HepG2 (cell line): ENCODE measurements around the gene SHC1. TPM values are rescaled to one million over a fixed set of nuclear protein-coding genes. Genes with fewer than 3 reads are reported as not detected.

ENCODE experiments used
- ARID3A ChIP-seq: IDR thresholded peaks from 2 replicates; pipeline ENCODE4 v1.6.1; 2012; ENCODE audit warnings: low read depth, low read length, improper control_type of control experiment
- DNMT1 ChIP-seq: sonication (generic); formaldehyde crosslinking; IDR thresholded peaks from 2 replicates; pipeline ENCODE4 v1.5.1; 2020; ENCODE audit warnings: mild to moderate bottlenecking, missing genetic modification reagents
- ELF1 ChIP-seq: sonication (generic); formaldehyde crosslinking; IDR thresholded peaks from 2 replicates; pipeline ENCODE4 v1.4.0; 2020; ENCODE audit warnings: missing genetic modification reagents
- GATA4 ChIP-seq: sonication (generic); IDR thresholded peaks from 2 replicates; pipeline ENCODE4 v1.6.1; 2016; ENCODE audit warnings: antibody characterized with exemption, low read depth, borderline replicate concordance
- KMT2B ChIP-seq: IDR thresholded peaks from 2 replicates; pipeline ENCODE4 v1.6.1; 2016; ENCODE audit warnings: missing genetic modification reagents, missing compliant biosample characterization
- MAZ ChIP-seq, 2 experiments: sonication (generic) in 1 of 2; formaldehyde crosslinking in 1 of 2; IDR thresholded peaks; 2 replicates each; pipeline versions ENCODE4 v1.5.0 to v1.6.1; 2012 to 2020; ENCODE audit warnings: low read depth in 2 of 2, mild to moderate bottlenecking in 2 of 2, borderline replicate concordance in 1 of 2, improper control_type of control experiment in 1 of 2, low read length in 1 of 2, missing genetic modification reagents in 1 of 2, moderate library complexity in 1 of 2
- MIER3 ChIP-seq: IDR thresholded peaks from 2 replicates; pipeline ENCODE4 v1.6.1; 2016; ENCODE audit warnings: missing compliant biosample characterization, borderline replicate concordance
- NFE2 ChIP-seq: sonication (generic); formaldehyde crosslinking; IDR thresholded peaks from 2 replicates; pipeline ENCODE4 v1.4.0; 2020; ENCODE audit warnings: missing genetic modification reagents
- NFRKB ChIP-seq: fragments of 450-650 bp; IDR thresholded peaks from 2 replicates; pipeline ENCODE4 v1.6.1; 2017
- PHF20 ChIP-seq: sonication (generic); formaldehyde crosslinking; IDR thresholded peaks from 2 replicates; pipeline ENCODE4 v1.5.0; 2020; ENCODE audit warnings: mild to moderate bottlenecking, missing genetic modification reagents
- PHF5A ChIP-seq: IDR thresholded peaks from one replicate; pipeline ENCODE4 v1.6.1; 2018; ENCODE audit warnings: low read depth, missing genetic modification reagents; ENCODE audit not compliant: unreplicated experiment
- SMC3 ChIP-seq: IDR thresholded peaks from 2 replicates; pipeline ENCODE4 v1.6.1; 2011; ENCODE audit warnings: low read length, improper control_type of control experiment
- ZFAT ChIP-seq: sonication (generic); formaldehyde crosslinking; conservative IDR thresholded peaks from 2 replicates; pipeline ENCODE4 v1.8.1; 2023; ENCODE audit warnings: missing genetic modification reagents, inconsistent platforms
- ZNF253 ChIP-seq: sonication (generic); formaldehyde crosslinking; IDR thresholded peaks from 2 replicates; pipeline ENCODE4 v1.8.0; 2022; ENCODE audit warnings: mild to moderate bottlenecking, missing genetic modification reagents, borderline replicate concordance
- ZNF800 ChIP-seq: sonication (generic); formaldehyde crosslinking; IDR thresholded peaks from 2 replicates; pipeline ENCODE4 v1.4.0; 2020; ENCODE audit warnings: missing genetic modification reagents
- polyA plus RNA-seq, 8 experiments: library from polyadenylated mRNA; depleted of rRNA in 3 of 8; stranded (reverse) in 7 of 8; unstranded in 1 of 8; fragments of >200 nt; fragmentation: Illumina TruSeq in 4 of 8; extraction: Trizol in 4 of 8; gene quantifications; 2 replicates each; pipeline versions ENCODE4 v1.2.1 to v1.2.3, GENCODE V29; 2011 to 2016; ENCODE audit warnings: low read depth in 4 of 8, missing spikeins in 1 of 8, mixed read lengths in 1 of 8; ENCODE audit not compliant: insufficient read depth in 1 of 8
- total RNA-seq, 5 experiments: library from RNA; depleted of rRNA; stranded (reverse); fragments of >200 nt; fragmentation: Illumina TruSeq; extraction: Trizol; gene quantifications; 2 replicates each; pipeline ENCODE4 v1.2.3, GENCODE V29; 2016; ENCODE audit warnings: low read depth in 1 of 5
- TF ChIP-seq, protein P1 (sequence below): sonication (generic); formaldehyde crosslinking; IDR thresholded peaks from 2 replicates; pipeline ENCODE4 v1.5.0; 2020; ENCODE audit warnings: mild to moderate bottlenecking, missing genetic modification reagents, borderline replicate concordance
- TF ChIP-seq, protein P2 (sequence below): sonication (generic); formaldehyde crosslinking; conservative IDR thresholded peaks from 2 replicates; pipeline ENCODE4 v1.8.0; 2022; ENCODE audit warnings: mild to moderate bottlenecking, moderate library complexity, missing genetic modification reagents
- TF ChIP-seq, protein P3 (sequence below): sonication (generic); formaldehyde crosslinking; IDR thresholded peaks from 2 replicates; pipeline ENCODE4 v1.4.0; 2020; ENCODE audit warnings: missing genetic modification reagents

The SHC1 gene
- total and polyA plus RNA-seq, 2 of the 13 experiments (the other 11 are each of a cell fraction or from before 2014, with no cell fraction given), result 52.0 to 137 TPM

GRCh38 chr1:154982897-154983648 lies 12.5 kb upstream of the SHC1 start, which contains the start of gene FLAD1 (continued):
- TF ChIP-seq NFE2 (CRISPR knock-in tag) (no peak), ARID3A (no peak), PHF5A (CRISPR knock-in tag) (no peak), ZNF253 (CRISPR knock-in tag) (no peak), PHF20 (CRISPR knock-in tag) (peak; percentile 89), MAZ (IDR thresholded peaks at IDR 0.05; ENCODE audit: borderline replicate concordance, low read depth, low read length) (no peak), MAZ (CRISPR knock-in tag; IDR thresholded peaks at IDR 0.05; ENCODE audit: low read depth) (no peak), NFRKB (no peak), MIER3 (CRISPR knock-in tag) (no peak; the same call in 1 of the 2 replicates), ELF1 (CRISPR knock-in tag) (peak; percentile 93), ZFAT (CRISPR knock-in tag) (no peak), SMC3 (no peak), GATA4 (no peak), KMT2B (CRISPR knock-in tag) (peak; percentile 85), ZNF800 (CRISPR knock-in tag) (no peak), DNMT1 (CRISPR knock-in tag) (no peak)
- TF ChIP-seq, protein P1, sequence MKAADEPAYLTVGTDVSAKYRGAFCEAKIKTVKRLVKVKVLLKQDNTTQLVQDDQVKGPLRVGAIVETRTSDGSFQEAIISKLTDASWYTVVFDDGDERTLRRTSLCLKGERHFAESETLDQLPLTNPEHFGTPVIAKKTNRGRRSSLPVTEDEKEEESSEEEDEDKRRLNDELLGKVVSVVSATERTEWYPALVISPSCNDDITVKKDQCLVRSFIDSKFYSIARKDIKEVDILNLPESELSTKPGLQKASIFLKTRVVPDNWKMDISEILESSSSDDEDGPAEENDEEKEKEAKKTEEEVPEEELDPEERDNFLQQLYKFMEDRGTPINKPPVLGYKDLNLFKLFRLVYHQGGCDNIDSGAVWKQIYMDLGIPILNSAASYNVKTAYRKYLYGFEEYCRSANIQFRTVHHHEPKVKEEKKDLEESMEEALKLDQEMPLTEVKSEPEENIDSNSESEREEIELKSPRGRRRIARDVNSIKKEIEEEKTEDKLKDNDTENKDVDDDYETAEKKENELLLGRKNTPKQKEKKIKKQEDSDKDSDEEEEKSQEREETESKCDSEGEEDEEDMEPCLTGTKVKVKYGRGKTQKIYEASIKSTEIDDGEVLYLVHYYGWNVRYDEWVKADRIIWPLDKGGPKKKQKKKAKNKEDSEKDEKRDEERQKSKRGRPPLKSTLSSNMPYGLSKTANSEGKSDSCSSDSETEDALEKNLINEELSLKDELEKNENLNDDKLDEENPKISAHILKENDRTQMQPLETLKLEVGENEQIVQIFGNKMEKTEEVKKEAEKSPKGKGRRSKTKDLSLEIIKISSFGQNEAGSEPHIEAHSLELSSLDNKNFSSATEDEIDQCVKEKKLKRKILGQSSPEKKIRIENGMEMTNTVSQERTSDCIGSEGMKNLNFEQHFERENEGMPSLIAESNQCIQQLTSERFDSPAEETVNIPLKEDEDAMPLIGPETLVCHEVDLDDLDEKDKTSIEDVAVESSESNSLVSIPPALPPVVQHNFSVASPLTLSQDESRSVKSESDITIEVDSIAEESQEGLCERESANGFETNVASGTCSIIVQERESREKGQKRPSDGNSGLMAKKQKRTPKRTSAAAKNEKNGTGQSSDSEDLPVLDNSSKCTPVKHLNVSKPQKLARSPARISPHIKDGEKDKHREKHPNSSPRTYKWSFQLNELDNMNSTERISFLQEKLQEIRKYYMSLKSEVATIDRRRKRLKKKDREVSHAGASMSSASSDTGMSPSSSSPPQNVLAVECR (CRISPR knock-in tag), result peak; percentile 92
- TF ChIP-seq, protein P2, sequence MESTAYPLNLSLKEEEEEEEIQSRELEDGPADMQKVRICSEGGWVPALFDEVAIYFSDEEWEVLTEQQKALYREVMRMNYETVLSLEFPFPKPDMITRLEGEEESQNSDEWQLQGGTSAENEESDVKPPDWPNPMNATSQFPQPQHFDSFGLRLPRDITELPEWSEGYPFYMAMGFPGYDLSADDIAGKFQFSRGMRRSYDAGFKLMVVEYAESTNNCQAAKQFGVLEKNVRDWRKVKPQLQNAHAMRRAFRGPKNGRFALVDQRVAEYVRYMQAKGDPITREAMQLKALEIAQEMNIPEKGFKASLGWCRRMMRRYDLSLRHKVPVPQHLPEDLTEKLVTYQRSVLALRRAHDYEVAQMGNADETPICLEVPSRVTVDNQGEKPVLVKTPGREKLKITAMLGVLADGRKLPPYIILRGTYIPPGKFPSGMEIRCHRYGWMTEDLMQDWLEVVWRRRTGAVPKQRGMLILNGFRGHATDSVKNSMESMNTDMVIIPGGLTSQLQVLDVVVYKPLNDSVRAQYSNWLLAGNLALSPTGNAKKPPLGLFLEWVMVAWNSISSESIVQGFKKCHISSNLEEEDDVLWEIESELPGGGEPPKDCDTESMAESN (CRISPR knock-in tag), result 0 out of 2 replicates have a peak, but pooled peaks have one; percentile 53
- TF ChIP-seq, protein P3, sequence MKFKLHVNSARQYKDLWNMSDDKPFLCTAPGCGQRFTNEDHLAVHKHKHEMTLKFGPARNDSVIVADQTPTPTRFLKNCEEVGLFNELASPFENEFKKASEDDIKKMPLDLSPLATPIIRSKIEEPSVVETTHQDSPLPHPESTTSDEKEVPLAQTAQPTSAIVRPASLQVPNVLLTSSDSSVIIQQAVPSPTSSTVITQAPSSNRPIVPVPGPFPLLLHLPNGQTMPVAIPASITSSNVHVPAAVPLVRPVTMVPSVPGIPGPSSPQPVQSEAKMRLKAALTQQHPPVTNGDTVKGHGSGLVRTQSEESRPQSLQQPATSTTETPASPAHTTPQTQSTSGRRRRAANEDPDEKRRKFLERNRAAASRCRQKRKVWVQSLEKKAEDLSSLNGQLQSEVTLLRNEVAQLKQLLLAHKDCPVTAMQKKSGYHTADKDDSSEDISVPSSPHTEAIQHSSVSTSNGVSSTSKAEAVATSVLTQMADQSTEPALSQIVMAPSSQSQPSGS (CRISPR knock-in tag), result peak; percentile 14; the same call in 1 of the 2 replicates
